Keratinocyte (primary cell): ENCODE data around the gene PHAF1.

Experiments used
- CTCF ChIP-seq, 3 experiments: IDR thresholded peaks in 1 of 3; conservative IDR thresholded peaks in 1 of 3; optimal IDR thresholded peaks in 1 of 3; 2 replicates in 2 of 3; 3 replicates in 1 of 3; pipeline versions ENCODE3 to v1.5.1; 2011; ENCODE audit warnings: low read length in 3 of 3, mild to moderate bottlenecking in 3 of 3, moderate library complexity in 2 of 3, control low read depth in 1 of 3, inconsistent platforms in 1 of 3; ENCODE audit not compliant: insufficient read depth in 2 of 3; ENCODE audit errors: extremely low read depth in 1 of 3
- EZH2 ChIP-seq: IDR thresholded peaks from one replicate; pipeline ENCODE4 v1.6.1; 2012; ENCODE audit warnings: inconsistent platforms, mild to moderate bottlenecking, low read length, moderate library complexity

GRCh38 chr16:67128887-67129286 is 19.1 kb downstream of the PHAF1 start:
- TF ChIP-seq CTCF (optimal IDR thresholded peaks at IDR 0.05 in 1 of 3, IDR thresholded peaks at IDR 0.05 in 1 of 3, conservative IDR thresholded peaks at IDR 0.05 in 1 of 3; ENCODE audit: extremely low read depth in 1 of 3, insufficient read depth in 2 of 3, low read length in 3 of 3) (no peak), EZH2 (no peak)
